GM12801 (cell line): Measurements from ENCODE around the gene GOLGA3.

ENCODE experiments used
- CTCF ChIP-seq: IDR thresholded peaks from one replicate; pipeline ENCODE4 v1.5.1; 2011; ENCODE audit warnings: control low read depth; ENCODE audit not compliant: insufficient read length; ENCODE audit errors: extremely low read depth

The GOLGA3 gene

GRCh38 chr12:132812631-132813305, 15.9 kb downstream of the GOLGA3 start:
- TF ChIP-seq CTCF = no peak

- TF ChIP-seq CTCF = no peak
These were observed 21.2 kb downstream of the GOLGA3 start for GRCh38 chr12:132807295-132808092.

- no peak for TF ChIP-seq CTCF
These were observed 21.8 kb downstream of the GOLGA3 start for GRCh38 chr12:132806857-132807256.

GRCh38 chr12:132804426-132804861, 24.2 kb downstream of the GOLGA3 start:
- no peak for TF ChIP-seq CTCF

- no peak for TF ChIP-seq CTCF
These were observed 24.8 kb downstream of the GOLGA3 start for GRCh38 chr12:132803888-132804287.

- TF ChIP-seq CTCF = no peak
These were observed 25.5 kb downstream of the GOLGA3 start for GRCh38 chr12:132803125-132803524.

GRCh38 chr12:132801741-132802140, 26.9 kb downstream of the GOLGA3 start:
- TF ChIP-seq CTCF = no peak
